ENCODE results near the gene IL1B.

The IL1B gene

DNA sequence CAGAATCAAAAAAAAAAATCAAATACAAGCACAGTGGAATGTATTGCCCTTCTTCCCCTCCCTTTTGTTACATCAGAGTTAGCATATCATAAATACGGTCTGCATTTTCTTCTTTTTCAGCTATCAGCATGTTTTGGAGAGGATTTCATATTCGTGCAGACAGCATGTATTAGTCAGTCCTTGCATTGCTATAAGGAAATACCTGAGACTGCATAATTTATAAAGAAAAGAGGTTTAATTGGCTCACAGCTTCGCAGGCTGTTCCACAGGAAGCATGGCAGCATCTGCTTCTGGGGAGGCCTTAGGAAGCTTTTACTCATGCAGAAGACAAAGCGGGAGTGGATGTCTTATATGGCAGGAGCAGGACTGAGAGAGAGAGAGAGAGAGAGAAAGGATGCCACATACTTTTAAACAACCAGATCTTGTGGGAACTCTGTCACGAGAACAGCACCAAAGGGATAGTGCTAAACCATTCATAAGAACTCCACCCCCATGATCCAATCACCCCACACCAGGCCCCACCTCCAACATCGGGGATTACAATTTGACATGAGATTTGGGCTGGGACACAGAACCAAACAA lies 8.9 kb downstream of the IL1B start:
- TF ChIP-seq GATA3 (IDR thresholded peaks at IDR 0.05; ENCODE audit: low read depth, low read length), result no peak
- TF ChIP-seq GATA2 (IDR thresholded peaks at IDR 0.05; ENCODE audit: low read depth, low read length), result no peak

DNA sequence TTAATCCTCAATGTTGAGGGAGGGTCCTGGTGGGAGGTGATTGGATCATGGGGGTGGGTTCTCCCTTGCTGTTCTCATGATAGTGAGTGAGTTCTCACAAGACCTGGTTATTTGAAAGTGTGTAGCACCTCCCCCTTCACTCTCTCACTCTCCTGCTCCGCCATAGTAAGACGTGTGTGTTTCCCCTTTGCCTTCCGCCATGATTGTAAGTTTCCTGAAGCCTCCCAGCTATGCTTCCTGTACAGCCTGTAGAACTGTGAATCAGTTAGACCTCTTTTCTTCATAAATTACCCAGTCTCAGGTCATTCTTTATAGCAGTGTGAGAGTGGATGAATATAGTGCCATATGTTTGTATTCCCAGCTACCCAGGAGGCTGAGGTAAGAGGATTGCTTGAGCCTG lies 9.6 kb downstream of the IL1B start:
- no peak for TF ChIP-seq GATA3 (IDR thresholded peaks at IDR 0.05; ENCODE audit: low read depth, low read length)
- TF ChIP-seq GATA2 (IDR thresholded peaks at IDR 0.05; ENCODE audit: low read depth, low read length), result no peak

DNA sequence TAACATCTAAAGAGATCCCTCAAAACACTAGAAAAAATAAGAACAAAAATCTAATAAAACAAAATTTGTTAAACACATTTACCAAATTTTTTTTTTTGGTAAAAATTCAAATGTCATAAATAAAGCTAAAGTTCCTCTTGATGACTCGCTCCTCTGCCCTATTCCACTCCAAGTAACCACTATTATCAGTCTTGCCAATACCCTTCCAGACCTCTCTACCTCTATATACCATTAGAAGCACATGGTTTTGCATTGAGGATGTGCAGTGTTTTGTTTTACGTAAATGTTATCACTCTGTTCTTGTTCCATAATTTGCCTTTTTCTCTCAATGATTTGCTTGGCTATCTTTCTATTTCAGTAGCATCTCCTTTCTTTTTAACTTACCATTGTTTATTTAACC lies 10.9 kb downstream of the IL1B start:
- TF ChIP-seq GATA2 (IDR thresholded peaks at IDR 0.05; ENCODE audit: low read depth, low read length) (no peak), GATA3 (IDR thresholded peaks at IDR 0.05; ENCODE audit: low read depth, low read length) (no peak)

DNA sequence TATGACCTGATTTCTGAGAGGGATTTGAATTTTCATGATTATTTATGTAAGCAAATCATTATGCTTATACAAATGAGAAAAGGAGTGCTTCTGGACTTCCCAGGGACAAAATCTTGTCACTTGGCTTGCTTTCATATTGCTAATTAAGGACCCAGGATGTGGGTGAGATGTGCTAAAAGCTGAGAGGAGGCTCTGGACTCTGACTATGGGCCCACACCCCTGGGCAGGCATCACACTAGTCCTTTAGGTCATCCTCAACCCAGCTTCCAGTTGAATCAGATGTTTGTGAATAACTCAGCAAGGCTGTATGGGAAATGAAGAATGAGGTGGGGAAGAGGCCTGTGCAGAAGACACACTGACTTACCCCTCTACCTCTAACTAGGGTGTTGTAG lies 11.9 kb downstream of the IL1B start:
- TF ChIP-seq GATA3 (IDR thresholded peaks at IDR 0.05; ENCODE audit: low read depth, low read length) (no peak), GATA2 (IDR thresholded peaks at IDR 0.05; ENCODE audit: low read depth, low read length) (no peak)

DNA sequence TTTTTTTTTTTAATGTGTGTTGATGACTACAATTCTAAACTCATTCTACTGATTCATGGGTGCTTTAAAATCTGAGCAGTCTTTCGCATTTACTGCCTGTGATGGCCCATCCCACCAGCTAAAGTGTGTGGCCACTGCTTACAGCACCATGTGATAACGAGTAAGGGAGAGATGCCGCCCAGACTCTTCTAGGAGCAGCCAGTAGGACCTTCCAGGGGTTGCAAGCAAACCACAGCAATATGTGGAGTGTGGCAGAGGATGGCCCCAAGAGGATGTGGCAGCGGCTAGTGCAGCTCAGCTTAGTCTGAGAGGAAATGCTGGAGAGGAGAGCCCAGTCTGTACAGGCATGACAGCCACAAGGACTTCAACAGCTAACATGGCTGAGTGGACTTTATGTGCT lies 14.9 kb downstream of the IL1B start:
- no peak for TF ChIP-seq GATA2 (IDR thresholded peaks at IDR 0.05; ENCODE audit: low read depth, low read length)
- no peak for TF ChIP-seq GATA3 (IDR thresholded peaks at IDR 0.05; ENCODE audit: low read depth, low read length)

DNA sequence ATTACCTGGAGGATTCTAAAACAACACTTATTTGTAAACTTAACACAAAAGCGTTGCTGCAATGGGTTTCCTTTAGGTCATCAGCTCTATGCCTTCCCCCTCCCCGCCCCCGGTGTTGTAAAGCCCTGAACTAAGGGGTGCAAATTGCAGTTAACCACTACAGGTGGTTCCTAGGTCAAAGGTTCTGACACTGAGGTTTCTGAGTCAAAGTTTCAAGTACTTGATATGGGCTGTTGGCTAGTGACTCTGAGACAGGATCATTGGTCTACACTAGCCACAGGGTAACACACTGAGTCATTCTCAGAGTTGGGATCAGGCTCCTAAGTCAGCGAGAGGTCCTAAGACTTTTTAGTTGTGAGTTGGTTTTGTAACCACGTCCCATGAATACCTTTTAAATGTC lies 15.4 kb downstream of the IL1B start:
- TF ChIP-seq GATA2 (IDR thresholded peaks at IDR 0.05; ENCODE audit: low read depth, low read length) (no peak), GATA3 (IDR thresholded peaks at IDR 0.05; ENCODE audit: low read depth, low read length) (no peak)

DNA sequence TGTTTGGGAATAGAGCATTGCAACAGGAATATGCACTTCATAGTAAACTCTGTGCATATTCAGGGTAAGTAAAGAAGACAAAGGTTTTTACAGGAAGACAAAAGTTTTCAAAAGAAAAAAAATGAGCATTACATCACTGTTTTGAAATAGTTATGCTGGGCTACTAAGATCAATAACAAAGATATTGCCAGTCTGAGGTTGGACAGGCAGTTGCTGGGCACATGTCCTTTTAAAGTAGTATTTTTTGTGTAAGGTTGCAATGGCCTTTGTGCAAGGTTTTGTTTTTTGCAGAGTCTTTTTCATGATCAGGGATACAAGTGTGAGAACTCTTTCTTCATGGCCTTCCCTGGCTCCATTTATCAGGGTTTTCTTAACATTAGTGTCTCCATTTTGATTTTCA lies 16.2 kb downstream of the IL1B start:
- TF ChIP-seq GATA3 (IDR thresholded peaks at IDR 0.05; ENCODE audit: low read depth, low read length) (no peak), GATA2 (IDR thresholded peaks at IDR 0.05; ENCODE audit: low read depth, low read length) (no peak)

DNA sequence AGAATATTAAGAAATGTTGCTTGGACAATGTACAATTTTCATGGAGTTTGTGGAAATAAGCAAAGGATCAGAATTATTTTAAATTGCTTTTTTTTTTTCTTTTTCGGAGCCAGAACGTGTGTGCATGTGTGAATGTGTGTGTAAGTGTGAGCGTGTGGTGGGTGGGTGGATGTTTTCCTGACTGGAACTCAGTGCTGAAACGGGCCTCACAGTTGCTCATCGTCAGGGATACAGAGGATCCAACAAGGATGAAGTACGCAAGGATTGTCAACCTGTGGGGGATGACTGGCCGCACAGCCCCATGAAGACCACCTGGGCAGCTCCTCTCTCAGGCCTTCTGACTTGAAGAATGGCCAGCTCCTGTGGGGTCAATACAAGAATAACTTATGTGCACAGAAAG lies 17.5 kb downstream of the IL1B start:
- TF ChIP-seq GATA2 (IDR thresholded peaks at IDR 0.05; ENCODE audit: low read depth, low read length) (no peak), GATA3 (IDR thresholded peaks at IDR 0.05; ENCODE audit: low read depth, low read length) (no peak)

DNA sequence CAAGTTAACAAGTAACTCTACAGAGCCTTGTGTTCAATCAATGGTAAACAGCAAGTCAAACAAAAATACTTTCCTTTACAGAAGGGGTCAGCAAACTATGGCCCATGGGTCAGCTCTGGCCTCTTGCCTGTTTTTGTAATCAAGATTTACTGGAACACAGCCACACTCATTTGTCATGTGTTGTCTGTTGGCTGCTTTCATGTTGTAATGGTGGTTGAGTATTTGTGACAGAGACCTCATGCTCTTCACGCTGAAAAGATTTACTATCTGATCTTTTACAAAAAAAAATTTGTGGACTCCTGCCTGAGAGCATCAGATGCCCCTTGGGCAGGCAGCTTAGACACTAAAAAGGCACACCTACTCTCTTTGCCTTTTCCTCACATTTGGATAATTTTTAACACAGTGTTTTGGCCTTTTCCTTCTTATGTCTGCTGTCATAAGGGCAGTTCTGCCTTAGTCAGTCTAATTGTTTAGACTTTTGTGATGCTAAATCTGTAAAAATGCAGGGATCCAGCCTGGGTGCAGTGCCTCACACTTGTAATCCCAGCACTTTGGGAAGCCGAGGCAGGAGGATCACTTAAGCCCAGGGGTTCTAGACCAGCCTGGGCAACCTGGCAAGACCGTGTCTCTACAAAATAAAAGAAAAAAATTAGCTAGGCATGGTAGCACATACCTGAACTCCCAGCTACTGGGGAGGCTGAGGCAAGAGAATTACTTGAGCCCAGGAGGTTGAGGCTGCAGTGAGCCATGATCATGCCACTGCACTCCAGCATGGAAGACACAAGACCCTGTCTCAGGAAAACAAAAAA lies 18.3 kb downstream of the IL1B start:
- TF ChIP-seq GATA3 (IDR thresholded peaks at IDR 0.05; ENCODE audit: low read depth, low read length), result no peak
- TF ChIP-seq GATA2 (IDR thresholded peaks at IDR 0.05; ENCODE audit: low read depth, low read length), result no peak

DNA sequence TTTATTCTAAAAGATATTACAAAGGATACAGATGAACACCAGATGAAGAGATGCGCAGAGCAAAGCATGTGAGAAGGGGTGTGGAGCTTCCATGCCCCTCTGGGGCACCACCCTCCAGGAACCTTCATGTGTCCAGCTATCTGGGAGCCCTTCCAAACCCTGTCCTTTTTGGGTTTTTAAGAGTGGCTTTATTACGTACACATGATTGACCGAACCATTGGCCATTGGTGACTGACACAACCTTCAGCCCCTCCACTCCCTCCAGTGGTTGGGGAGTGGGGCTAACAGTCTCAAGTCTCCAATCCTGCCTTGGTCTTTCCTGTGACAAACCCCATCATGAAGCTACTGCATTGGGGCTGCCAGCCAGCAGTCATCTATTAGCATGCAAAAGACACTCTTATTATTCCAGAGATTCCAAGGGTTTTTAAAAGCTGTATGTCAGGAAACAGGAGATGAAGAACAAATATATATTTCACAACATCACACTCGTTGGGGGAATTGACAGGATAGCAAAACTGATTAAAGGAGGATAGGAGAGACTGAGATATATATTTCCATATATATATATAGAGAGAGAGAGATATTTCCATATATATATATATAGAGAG lies 19.4 kb downstream of the IL1B start:
- TF ChIP-seq GATA2 (IDR thresholded peaks at IDR 0.05; ENCODE audit: low read depth, low read length) (no peak), GATA3 (IDR thresholded peaks at IDR 0.05; ENCODE audit: low read depth, low read length) (no peak)

DNA sequence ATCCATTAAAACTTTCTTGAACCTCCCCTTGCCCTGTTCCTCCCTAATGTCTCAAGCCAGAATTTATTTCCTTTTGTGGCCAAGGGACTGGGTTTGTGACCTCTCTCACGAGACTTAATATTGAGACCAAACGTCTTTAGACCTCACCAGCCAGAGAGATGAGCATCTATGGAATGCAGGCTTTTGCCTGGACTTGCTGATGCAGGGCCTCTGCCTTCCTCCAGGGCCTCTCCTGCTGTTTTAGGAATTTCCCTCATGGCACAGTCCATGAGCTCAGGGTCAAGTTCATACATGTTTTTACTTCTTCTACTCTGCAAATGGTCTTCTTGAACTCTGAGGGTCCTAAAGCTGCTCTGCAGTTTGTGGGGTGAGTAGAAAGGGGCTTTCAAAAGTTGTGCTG lies 22.3 kb downstream of the IL1B start:
- TF ChIP-seq GATA2 (IDR thresholded peaks at IDR 0.05; ENCODE audit: low read depth, low read length) (no peak), GATA3 (IDR thresholded peaks at IDR 0.05; ENCODE audit: low read depth, low read length) (no peak)

DNA sequence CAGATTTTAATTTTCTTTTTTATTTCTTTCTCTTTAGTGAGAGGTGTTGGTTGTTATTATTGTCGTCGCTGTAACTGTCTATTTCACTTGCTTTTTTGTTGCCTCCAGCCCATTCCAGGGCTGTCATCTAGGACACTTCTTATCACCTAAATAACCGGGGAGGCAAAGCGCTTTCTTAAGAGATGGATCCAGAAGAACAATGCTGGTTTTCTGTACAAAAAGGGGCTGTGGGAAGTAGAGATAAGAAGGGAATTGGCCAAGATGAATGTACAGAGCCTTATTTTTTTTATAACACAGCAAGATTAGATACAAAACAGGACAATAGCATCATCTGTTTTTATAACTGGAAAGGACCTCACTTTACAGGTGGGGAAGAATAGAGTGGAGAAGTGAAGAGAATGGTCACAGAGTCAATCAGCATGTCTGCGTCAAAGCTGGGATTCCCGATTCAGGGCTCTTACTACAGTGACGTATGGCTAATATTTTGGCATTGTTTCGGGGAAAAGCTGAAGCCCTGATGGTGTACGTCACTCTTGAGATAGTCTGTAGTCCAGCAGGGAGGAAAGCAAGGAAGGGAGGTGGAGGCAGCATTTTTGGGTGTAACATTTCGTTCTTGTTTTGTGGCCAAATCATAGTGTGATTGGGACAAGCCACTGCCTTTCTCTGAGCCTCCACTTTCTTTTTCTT lies 23.2 kb downstream of the IL1B start:
- TF ChIP-seq GATA2 (IDR thresholded peaks at IDR 0.05; ENCODE audit: low read depth, low read length), result no peak
- no peak for TF ChIP-seq GATA3 (IDR thresholded peaks at IDR 0.05; ENCODE audit: low read depth, low read length)

DNA sequence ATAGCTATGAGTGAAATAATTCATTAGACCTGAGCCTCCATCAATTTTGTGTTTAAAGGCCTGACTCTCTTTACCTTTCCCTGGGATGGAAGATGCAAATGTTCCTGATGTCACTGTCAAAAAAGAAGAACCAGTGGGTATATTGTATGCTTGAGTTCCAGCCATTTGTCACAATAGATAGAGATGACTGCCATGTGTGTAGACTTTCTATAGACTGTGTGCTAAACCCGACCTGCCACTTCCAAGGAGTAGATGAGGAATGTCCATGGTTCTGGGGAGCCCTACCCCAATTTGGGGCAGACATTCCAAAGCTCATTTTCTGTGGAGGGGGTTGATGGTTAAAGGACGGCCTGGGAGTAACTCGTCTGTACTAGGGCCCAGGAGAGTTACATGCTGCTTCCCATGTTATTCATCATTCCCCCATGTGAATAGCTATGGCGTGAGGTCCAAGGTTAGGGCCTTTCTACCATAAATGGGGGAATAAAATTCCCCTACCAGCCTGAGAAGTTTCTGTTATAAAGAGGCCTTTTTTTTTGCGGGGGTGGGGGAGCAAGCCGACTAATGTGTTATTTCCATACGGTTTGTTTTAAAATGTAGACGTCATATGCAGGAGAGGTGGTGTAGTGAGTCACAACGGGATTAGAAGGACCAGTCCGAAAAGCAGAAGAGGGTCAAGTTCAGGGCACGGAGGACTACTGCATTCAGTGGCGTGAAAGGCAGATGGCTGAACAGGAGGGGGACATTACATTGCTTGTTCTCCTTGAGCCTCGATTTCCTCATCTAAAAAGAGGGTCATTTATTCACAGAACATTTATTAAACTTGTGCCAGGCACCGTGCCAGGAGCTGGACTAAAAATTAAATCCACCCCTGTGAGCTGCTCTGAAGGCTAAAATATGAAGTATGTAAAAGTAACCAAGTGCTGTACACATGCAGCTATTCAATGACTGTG lies 24.0 kb downstream of the IL1B start:
- TF ChIP-seq GATA2 (IDR thresholded peaks at IDR 0.05; ENCODE audit: low read depth, low read length) (no peak), GATA3 (IDR thresholded peaks at IDR 0.05; ENCODE audit: low read depth, low read length) (no peak)

Data from SH-SY5Y (cell line).